ENCODE data around the gene DST. TPM values are rescaled to one million over a fixed set of nuclear protein-coding genes. Genes with fewer than 3 reads are reported as not detected.
A peak's percentile ranks its signal among the peaks of the same experiment; 100 is the strongest.
"Not testable (repeated sequence)": the region's sequence is repeated elsewhere in the genome, so short reads cannot be mapped to it uniquely, and the experiment has no call there.

The DST gene
- total RNA-seq, 1 donor from 2014 or later = 450 TPM

- no peak for TF ChIP-seq CTCF (IDR thresholded peaks at IDR 0.05)
- intact Hi-C loops (cut with DNase I) = no loop called here
- ATAC-seq = no peak
- H3K4me3 ChIP-seq = no peak overlapping the region
- no peaks in the 10 kb centered on the region for H3K9me3 ChIP-seq
- H3K27me3 ChIP-seq = no peaks in the 10 kb centered on the region
- peaks cover 11% of the 10 kb centered on the region for H3K4me1 ChIP-seq
- H3K36me3 ChIP-seq = no peaks in the 10 kb centered on the region
- H3K27ac ChIP-seq = peak overlapping the region; percentile 17
- no peak for DNase-seq
These were observed 28.5 kb upstream of the DST start for GRCh38 chr6:56671160-56671559.

GRCh38 chr6:56669041-56669440, 26.4 kb upstream of the DST start:
- Histone ChIP-seq H3K9me3 (no peaks in the 10 kb centered on the region), H3K4me3 (no peak overlapping the region), H3K27ac (no peak overlapping the region), H3K36me3 (no peaks in the 10 kb centered on the region), H3K27me3 (no peaks in the 10 kb centered on the region), H3K4me1 (peaks cover 11% of the 10 kb centered on the region)
- no peak for DNase-seq
- no peak for TF ChIP-seq CTCF (IDR thresholded peaks at IDR 0.05)
- ATAC-seq = no peak
- intact Hi-C loops (cut with DNase I) = no loop called here

- ATAC-seq (no peak), DNase-seq (no peak)
- Histone ChIP-seq H3K4me1 (peaks cover 11% of the 10 kb centered on the region), H3K36me3 (no peaks in the 10 kb centered on the region), H3K27ac (no peak overlapping the region), H3K4me3 (no peak overlapping the region), H3K27me3 (no peaks in the 10 kb centered on the region), H3K9me3 (no peaks in the 10 kb centered on the region)
- no peak for TF ChIP-seq CTCF (IDR thresholded peaks at IDR 0.05)
- intact Hi-C loops (cut with DNase I) = no loop called here
These were observed 25.5 kb upstream of the DST start for GRCh38 chr6:56668158-56668557.

- Histone ChIP-seq H3K4me3 (no peak overlapping the region), H3K4me1 (peaks cover 11% of the 10 kb centered on the region), H3K36me3 (no peaks in the 10 kb centered on the region), H3K9me3 (no peaks in the 10 kb centered on the region), H3K27ac (no peak overlapping the region), H3K27me3 (no peaks in the 10 kb centered on the region)
- DNase-seq = no peak
- TF ChIP-seq CTCF (IDR thresholded peaks at IDR 0.05) = no peak
- ATAC-seq = no peak
- intact Hi-C loops (cut with DNase I) = no loop called here
These were observed 24.6 kb upstream of the DST start for GRCh38 chr6:56667336-56667735.

GRCh38 chr6:56664029-56664428, 21.3 kb upstream of the DST start:
- ATAC-seq = peak; percentile 30
- intact Hi-C loops (cut with DNase I) = no loop called here
- Histone ChIP-seq H3K4me3 (no peak overlapping the region), H3K27me3 (no peaks in the 10 kb centered on the region), H3K27ac (no peak overlapping the region), H3K36me3 (no peaks in the 10 kb centered on the region), H3K4me1 (no peaks in the 10 kb centered on the region), H3K9me3 (no peaks in the 10 kb centered on the region)
- DNase-seq = no peak
- no peak for TF ChIP-seq CTCF (IDR thresholded peaks at IDR 0.05)

- Histone ChIP-seq H3K27ac (no peak overlapping the region), H3K36me3 (no peaks in the 10 kb centered on the region), H3K4me1 (no peaks in the 10 kb centered on the region), H3K4me3 (no peak overlapping the region), H3K27me3 (no peaks in the 10 kb centered on the region), H3K9me3 (no peaks in the 10 kb centered on the region)
- DNase-seq (no peak), ATAC-seq (no peak)
- intact Hi-C loops (cut with DNase I) = no loop called here
- no peak for TF ChIP-seq CTCF (IDR thresholded peaks at IDR 0.05)
These were observed 20.7 kb upstream of the DST start for GRCh38 chr6:56663344-56663743.

GRCh38 chr6:56661338-56661737, 18.6 kb upstream of the DST start:
- DNase-seq; H3K27me3 ChIP-seq; intact Hi-C loops (cut with DNase I): not testable (repeated sequence)

More at GRCh38 chr6:56661338-56661737, 18.6 kb upstream of the DST start:
- not testable (repeated sequence) for H3K4me1 ChIP-seq, H3K27ac ChIP-seq, H3K36me3 ChIP-seq, H3K4me3 ChIP-seq, H3K9me3 ChIP-seq
- peak; percentile 36 for ATAC-seq
